Globus pallidus (tissue), 1 donor: ENCODE results near the gene TAF12.
"Not testable (repeated sequence)": the region's sequence is repeated elsewhere in the genome, so short reads cannot be mapped to it uniquely, and the experiment has no call there.

ENCODE experiments used
- DNase-seq: peaks from one replicate; pipeline ENCODE4 v3.0.0-alpha.2; 2015; ENCODE audit warnings: low spot score

Gene TAF12

DNA sequence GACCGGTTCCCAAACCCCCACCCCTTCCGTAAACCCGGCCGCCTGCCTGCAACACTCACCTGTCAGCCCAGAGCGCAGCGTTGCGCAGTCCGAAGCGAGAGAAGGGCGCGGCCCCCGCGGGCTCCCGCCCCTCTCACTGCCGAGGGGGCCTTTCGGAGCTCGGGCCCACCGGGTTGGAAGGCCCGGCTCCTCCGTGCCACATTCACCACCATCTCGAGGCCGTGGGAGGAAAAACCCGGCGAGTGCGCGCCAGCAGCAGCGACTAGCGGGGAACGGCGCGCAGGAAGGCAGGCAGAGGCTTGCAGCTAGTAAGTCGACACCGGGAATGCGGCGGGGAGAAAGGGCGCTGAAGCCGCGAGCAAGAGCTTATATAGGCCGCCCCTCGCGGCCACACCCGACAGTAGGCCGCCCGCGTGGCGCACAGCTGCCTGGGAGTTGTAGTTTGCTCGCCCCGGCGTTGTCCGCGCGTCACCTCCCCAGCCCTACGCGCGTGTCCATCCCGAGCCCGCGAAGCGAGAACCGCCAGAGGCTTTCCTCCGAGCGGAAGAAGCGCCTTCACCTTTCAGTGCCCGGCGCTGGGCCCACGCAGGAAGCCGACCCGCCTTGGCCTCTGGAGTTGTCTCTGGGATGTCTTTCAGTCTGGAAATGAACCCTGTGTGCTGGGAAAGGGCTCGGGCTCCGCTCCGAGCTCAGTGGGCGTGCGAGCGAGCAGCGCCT is 61.2 kb downstream of the TAF12 start:
- DNase-seq = peak; percentile 95

DNA sequence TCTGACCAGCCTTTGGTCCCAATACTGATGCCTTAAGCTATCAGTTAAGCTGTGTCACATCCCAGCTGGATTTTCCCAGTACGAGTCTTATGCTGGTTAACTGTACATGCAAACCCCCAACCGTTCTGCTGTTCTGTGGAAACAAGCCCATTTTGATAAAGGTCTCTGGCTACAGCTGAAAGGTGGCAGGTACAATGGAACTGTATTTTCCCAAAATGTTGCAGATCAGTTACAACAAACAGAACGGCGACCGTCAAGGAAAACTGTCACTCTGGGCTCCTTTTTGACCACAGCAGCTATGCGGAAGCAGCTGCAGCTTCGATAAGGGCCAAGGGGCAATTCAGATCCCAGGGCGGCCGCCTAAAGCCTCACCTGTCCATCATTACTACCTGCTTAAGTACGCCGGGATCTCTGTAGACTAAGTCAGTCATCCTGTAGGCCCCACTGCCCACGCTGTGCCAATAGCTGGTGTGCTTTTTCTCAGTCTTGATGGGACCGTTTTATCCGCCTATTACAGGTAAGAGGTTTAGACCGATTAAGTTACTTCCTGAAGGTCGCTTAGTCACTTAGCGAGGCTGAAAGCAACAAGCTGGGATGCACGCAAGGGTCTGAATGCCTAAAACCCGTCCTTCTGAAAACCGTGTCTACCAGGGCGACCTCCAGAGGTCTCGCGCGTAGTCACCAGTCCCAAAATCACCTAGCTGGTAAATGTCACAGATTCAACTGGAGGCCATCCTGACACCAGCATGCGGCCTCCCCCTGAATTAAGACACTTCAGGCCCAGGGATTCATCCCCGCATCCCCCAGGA is 61.9 kb downstream of the TAF12 start:
- peak; percentile 24 for DNase-seq

- no peak for DNase-seq
Measured at GRCh38 chr1:28579401-28579800, 63.5 kb downstream of the TAF12 start.

GRCh38 chr1:28578696-28579218 is 64.1 kb downstream of the TAF12 start:
- DNase-seq = no peak

DNA sequence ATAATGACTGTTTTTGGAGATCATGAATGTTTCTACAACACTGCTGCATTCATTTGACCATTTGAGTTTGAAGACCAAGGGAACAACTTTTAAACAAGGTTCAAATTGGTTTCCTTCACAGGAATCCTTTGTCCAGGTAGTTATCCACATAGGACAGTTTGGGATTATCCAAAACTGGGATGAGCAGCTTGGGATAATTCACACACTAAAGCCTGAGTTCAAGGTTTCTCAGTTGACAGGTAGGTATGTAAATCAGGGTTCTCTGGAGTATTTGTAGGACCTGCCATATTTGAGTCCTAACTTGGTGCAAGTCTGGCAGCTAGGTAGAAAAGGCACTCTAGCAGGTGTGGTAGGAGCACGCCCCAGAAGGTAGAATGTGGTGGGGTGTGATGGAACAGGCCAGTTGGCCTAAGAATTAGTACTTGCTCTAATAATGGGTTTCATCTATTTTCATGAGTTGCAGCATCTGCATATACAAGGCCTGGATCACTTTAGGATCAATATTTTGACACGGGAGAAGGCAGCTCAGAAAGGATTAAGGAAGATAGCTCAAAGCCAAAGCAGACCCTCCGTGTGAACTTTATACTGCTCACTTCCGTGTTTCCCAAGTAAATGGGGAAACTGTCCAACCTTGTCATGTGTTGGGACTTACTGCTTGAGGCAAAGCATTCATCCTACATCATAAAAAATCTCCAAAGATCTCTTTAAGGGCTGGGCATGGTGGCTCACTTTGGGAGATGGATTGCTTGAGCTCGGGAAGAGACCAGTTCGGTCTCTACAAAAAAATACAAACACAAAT is 64.9 kb downstream of the TAF12 start:
- no peak for DNase-seq

DNA sequence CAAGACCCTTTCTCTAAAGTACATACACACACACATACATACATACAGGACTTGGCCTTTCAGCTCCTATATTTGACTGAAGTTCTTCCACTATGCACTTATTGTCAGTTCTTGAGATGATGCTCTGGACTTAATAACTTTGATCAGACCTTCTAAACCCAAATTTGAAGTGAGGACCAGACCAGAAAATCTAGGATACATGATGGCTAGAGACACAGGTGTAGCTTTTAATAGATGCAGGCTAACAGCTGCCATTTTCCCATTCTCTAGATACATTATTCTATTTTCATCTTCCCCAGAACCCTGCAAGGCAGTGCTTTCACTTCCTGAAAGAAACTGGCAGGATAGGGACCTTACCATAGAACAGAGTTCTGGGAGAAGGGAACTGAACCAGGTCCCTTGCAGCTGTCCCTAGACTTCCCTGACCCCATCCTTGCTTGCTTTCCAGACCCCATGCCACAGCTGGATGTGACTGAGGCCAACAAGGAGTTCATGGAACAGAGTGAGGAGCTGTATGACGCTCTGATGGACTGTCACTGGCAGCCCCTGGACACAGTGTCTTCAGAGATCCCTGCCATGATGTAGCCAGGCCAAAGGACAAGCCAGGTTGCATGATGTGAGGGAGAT is 65.7 kb downstream of the TAF12 start:
- DNase-seq = no peak

DNA sequence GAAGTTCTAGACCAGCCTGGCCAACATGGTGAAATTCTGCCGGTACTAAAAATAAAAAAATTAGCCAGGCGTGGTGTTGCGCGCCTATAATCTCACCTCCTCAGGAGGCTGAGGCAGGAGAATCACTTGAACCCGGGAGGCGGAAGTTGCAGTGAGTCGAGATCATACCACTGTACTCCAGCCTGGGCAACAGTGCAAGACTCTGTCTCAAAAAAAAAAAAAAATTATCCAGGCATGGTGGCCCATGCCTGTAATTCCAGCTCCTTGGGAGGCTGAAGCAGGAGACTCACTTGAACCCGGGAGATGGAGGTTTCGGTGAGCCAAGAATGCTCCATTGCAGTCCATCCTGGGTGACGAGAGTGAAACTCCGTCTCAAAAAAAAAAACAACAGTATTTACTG is 69.3 kb downstream of the TAF12 start:
- DNase-seq = no peak

DNA sequence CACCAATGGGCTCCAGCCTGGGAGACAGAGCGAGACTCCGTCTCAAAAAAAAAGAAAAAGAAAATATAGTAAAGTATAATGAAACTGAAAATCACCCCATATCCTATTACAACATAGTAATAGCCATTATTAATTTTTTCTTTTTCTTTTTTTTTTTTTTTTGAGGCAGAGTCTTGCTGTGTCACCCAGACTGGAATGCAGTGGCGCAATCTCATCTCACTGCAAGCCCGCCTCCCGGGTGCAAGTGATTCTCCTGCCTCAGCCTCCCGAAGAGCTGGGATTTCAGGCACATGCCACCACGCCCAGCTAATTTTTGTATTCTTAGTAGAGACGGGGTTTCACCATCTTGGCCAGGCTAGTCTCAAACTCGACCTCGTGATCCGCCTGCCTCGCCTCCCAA is 70.0 kb downstream of the TAF12 start:
- DNase-seq = not testable (repeated sequence)

DNA sequence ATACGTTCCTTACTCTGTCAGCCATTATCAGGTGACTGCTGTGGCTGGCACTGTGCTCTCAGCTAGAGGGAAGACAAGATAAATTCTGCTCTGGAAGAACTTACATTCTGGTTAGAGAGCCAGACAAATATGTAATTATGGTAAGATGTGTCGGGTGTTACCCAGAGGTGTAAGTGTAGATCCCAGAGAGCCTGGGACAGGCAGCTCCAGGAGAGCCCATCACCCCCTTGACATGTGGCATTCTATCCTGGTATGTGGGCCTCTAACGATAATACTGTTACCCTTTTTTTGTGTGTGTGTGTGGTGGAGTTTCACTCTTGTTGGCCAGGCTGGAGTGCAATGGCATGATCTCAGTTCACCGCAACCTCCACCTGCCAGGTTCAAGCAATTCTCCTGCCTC is 71.0 kb downstream of the TAF12 start:
- DNase-seq = no peak

GRCh38 chr1:28566931-28567330 is 75.9 kb downstream of the TAF12 start:
- DNase-seq = no peak

DNA sequence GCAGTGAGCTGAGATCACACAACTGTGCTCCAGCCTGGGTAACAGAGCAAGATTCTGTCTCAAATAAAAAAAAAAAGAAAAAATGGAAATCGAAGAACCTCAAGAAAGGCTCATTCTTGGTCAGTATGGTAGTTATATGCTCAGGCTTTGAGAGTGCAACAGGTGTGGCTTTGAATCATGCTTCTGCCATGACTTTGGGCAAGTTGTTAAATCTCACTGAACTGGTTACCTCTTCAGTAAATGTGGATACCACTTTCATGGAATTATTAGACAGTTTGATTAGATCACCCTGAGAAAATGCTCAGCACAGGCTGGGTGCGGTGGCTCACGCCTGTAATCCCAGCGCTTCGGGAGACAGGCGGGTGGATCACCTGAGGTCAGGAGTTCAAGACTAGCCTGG is 77.1 kb downstream of the TAF12 start:
- DNase-seq = no peak

DNA sequence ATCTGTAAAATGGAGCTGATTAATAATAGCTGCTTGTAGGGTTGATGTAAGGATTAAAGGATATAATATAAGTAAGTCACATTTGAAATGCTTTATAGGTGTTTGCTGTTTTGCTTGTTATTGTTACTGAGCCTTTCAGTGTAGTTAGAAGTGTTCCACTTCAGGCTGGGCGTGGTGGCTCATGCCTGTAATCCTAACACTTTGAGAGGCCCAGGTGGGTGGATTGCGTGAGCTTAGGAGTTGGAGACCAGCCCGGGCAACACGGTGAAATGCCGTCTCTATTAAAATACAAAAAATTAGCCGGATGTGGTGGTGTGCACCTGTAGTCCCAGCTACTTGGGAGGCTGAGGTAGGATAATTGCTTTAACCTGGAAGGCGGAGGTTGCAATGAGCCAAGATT is 77.8 kb downstream of the TAF12 start:
- DNase-seq = no peak

- no peak for DNase-seq
Measured at GRCh38 chr1:28564310-28564709, 78.6 kb downstream of the TAF12 start.

- no peak for DNase-seq
Measured at GRCh38 chr1:28560886-28561285, 82.0 kb downstream of the TAF12 start.
